Fibroblast of the aortic adventitia (primary cell): Measurements from ENCODE around the gene NPIPB5. TPM values are rescaled to one million over a fixed set of nuclear protein-coding genes. Genes with fewer than 3 reads are reported as not detected.
"Not testable (repeated sequence)": the region's sequence is repeated elsewhere in the genome, so short reads cannot be mapped to it uniquely, and the experiment has no call there.

Experiments
- DNase-seq: peaks from one replicate; pipeline ENCODE4 v3.0.0-alpha.2; 2010; ENCODE audit warnings: low read depth
- H3K4me3 ChIP-seq: 2 replicates; pipeline ENCODE4 v1.5.1; 2011; ENCODE audit warnings: low read depth, mild to moderate bottlenecking, control low read depth, low read length, moderate library complexity
- small RNA-seq: library from RNA; depleted of rRNA; stranded (forward); fragments of <200 nt; gene quantifications from one replicate; pipeline ENCODE3, GENCODE V24; 2012
- total RNA-seq: library from RNA; depleted of rRNA; stranded (reverse); fragments of >200 nt; gene quantifications from 2 replicates; pipeline ENCODE4 v1.2.3, GENCODE V29; 2012; ENCODE audit warnings: low replicate concordance

NPIPB5 gene
- total RNA-seq, result 73.0 and 127 TPM in 2 replicates

DNA sequence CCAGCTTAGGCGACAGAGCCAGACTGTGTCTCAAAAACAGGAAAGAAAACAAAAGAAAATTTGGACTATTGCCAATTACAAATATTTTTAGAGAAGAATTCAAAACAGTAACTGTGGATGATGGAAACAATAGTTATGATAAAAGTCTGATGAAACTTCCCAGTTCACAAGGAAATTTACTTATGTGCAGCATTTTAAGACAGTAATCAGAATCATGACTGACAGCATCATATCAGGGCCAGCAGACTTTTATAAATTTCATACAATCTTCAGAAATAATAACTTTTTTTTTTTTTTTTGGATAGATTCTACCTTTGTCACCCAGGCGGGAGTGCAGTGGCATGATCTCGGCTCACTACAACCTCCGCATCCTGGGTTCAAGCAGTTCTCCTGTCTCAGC is at the start of gene NPIPB5:
Gene NPIPB5, plus strand, starts transcription at position 301 of the 400 bp plus-strand sequence. CDS start 2,911 bp downstream, outside the sequence.
- DNase-seq, H3K4me3 ChIP-seq: not testable (repeated sequence)

DNA sequence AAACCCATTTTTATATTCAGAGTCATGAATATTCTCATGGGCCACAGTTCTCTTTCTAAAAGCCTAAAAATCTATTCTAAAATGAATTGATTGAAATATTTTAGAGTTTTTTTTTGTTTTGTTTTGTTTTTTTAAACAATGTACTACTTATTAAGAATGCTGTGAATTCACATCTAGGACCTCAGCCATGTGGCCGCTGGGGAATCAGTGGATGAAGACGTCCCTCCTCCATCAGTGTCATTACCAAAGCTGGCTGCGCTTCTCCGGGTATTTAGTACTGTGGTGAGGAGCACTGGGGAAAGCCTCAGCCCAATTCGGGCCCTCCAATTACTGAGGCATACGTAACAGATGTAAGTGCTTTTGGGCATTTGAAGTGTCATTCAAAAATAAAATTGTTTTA is 41.8 kb upstream of the NPIPB5 start:
- DNase-seq, H3K4me3 ChIP-seq: not testable (repeated sequence)

DNA sequence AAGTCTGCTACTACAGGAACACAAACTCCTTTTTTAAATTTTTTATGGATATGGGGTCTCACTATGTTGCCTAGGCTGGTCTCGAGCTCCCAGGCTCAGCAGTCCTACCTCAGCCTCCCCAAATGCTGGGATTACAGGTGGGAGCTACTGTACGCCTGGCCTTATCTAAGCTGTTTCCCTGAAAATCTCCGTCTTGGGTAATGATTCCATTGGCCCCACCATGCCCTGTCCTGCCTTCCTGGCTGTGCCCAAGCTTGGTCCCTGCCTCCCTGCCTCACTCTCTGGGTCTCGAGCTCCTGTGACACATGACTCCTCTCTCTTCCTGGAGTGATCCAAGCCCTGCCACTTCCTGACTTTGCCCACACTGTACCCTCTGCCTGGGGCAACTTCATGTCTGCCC is 27.3 kb downstream of the NPIPB5 start:
- H3K4me3 ChIP-seq, result not testable (repeated sequence)

DNA sequence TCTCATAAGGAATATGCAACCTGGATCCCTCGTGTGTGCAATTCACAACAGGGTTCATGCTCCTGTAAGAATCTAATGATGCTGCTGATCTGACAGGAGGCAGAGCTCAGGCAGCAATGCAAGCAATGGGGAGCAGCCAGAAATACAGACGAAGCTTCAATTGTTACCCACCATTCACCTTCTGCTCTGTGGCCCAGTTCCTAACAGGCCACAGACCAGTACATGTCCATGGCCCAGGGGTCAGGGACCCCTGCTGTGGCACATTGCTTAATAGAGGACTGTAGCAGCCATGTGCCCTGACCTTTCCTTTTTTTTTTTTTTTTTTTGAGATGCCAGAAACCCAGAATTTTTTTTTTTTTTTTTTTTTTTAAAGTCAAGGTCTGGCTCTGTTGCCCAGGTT is 34.1 kb downstream of the NPIPB5 start:
- H3K4me3 ChIP-seq, DNase-seq: not testable (repeated sequence)

More for the DNA sequence above, 27.3 kb downstream of the NPIPB5 start:
- DNase-seq, result not testable (repeated sequence)

DNA sequence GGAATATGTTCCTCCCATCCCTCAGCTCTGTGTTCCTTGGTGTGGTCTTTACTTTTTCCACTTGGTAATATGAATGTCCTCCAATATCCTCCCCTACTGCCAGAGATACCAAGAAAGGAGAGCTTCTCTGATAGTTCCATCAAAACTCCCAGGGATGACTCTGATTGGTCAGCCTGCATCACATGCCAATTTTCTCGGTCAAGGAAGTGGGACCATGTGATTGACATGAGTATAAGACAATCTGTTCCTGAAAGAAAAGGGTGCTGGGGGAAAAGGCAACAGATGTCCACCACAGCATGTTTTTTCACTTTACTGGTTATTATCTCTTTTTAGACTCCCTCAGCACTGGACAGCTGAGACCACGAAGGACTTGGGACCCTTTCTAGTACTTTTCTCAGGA is 35.9 kb downstream of the NPIPB5 start:
- not testable (repeated sequence) for DNase-seq, H3K4me3 ChIP-seq

DNA sequence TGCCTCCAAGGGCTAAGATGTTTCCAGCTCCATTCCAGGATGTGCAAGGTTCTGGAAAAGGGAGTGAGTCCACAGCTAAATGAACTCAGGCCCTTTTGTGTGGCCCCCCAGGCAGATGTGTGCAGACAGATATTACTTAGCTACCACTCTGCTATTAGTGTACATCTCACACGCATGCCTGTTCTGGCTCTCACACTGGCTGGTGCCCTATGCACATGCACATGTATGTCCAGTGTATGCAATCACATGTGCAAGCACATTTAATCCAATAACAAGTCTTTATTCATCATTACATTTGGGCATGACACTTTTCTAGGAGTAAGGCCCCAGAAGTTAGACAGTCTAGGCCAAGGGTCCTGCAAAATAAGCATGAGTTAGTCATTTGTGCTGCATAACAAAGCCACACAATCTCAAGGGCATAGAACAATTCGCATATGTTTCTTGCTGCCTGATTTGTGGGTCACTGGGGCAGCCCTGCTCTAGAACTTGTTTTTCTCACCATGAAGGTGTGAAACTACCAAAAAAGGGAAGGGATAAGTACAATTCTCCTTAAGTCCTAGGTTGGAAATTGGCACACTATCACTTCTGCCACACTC is 36.6 kb downstream of the NPIPB5 start:
- DNase-seq, result not testable (repeated sequence)

DNA sequence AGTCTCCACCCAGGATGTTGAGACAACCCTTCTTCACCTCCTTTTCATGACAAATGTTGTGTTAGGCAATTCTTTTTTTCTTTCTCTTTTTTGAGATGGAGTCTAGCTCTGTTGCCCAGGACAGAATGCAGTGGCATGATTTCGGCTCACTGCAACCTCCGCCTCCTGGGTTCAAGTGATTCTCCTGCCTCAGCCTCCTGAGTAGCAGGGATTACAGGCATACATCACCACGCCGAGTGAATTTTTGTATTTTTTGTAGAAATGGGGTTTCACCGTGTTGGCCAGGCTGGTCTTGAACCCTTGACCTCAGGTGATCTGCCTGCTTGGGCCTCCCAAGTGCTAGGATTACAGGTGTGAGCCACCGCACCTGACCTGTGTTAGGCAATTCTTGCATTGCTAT is 39.2 kb downstream of the NPIPB5 start:
- DNase-seq, result not testable (repeated sequence)

More for the DNA sequence above, 36.6 kb downstream of the NPIPB5 start:
- H3K4me3 ChIP-seq, result not testable (repeated sequence)

DNA sequence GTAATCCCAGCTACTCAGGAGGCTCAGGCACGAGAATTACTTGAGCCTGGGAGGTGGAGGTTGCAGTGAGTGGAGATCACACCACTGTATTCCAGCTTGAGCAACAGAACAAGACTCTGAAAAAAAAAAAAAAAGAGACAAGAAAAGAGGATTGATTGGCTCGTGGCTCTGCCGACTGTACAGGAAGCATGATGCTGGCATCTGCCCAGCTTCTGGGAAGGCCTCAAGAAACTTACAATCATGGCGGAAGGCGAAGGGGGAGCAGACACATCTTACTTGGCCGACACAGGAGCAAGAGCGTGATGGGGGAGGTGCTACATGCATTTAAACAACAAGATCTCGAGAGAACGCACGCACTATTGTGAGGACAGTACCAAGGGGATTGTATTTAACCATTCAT is 40.5 kb downstream of the NPIPB5 start:
- DNase-seq, H3K4me3 ChIP-seq: not testable (repeated sequence)

More for the DNA sequence above, 39.2 kb downstream of the NPIPB5 start:
- not testable (repeated sequence) for H3K4me3 ChIP-seq

DNA sequence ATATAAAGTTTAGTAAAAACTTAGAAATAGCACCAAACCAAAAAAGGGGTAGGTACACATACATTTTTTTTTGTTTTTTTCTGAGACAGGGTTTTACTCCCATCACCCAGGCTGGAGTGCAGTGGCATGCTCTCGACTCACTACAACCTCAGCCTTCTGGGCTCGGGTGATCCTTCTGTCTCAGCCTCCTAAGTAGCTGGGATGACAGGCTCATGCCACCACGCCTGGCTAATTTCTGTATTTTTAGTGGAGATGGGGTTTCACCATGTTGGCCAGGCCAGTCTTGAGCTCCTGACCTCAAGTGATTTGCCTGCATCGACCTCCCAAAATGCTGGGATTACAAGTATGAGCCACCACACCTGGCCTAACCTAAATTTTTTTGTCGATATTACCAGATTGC is 41.0 kb downstream of the NPIPB5 start:
- DNase-seq, H3K4me3 ChIP-seq: not testable (repeated sequence)

DNA sequence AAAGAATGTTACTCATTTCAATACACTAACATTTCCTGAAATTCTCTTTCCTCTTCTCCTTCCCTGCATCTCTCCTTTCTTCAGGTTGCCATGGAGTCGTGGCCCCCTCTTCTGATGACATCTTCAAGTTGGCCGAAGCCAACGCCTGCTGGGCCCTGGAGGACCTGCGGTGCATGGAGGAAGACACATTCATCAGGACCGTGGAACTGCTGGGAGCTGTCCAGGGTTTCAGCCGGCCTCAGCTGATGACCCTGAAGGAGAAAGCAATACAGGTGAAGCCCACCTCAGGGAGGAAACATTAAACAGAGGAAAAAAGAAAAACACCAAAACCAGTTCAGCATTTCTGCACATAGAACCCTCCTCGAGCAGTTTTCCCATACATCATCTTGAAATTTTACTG is 46.1 kb downstream of the NPIPB5 start:
- not testable (repeated sequence) for DNase-seq, H3K4me3 ChIP-seq

Small RNA genes lying within 50 kb of the gene (small RNA-seq; reads per million reads assigned to genes)
- gene AC106788.1, result not detected

Other genes with a start within 250 kb of the NPIPB5 start
- 8.6 and 29.5 TPM in 2 replicates for gene POLR3E, start 213.5 kb upstream of the NPIPB5 start, total RNA-seq
- 20.4 and 29.7 TPM in 2 replicates for gene CDR2, start 136.3 kb upstream of the NPIPB5 start, total RNA-seq